ENCODE measurements around the gene EIF5AL1. TPM values are rescaled to one million over a fixed set of nuclear protein-coding genes. Genes with fewer than 3 reads are reported as not detected.
"Not testable (repeated sequence)": the region's sequence is repeated elsewhere in the genome, so short reads cannot be mapped to it uniquely, and the experiment has no call there.

The EIF5AL1 gene
- total RNA-seq, 4 donors from 2014 or later: 0.53 TPM; not detected in 3

GRCh38 chr10:79533903-79534175, 21.5 kb downstream of the EIF5AL1 start:
- not testable (repeated sequence) for DNase-seq, H3K4me1 ChIP-seq, H3K9me3 ChIP-seq, H3K27ac ChIP-seq, H3K36me3 ChIP-seq, H3K27me3 ChIP-seq, H3K4me3 ChIP-seq

DNA sequence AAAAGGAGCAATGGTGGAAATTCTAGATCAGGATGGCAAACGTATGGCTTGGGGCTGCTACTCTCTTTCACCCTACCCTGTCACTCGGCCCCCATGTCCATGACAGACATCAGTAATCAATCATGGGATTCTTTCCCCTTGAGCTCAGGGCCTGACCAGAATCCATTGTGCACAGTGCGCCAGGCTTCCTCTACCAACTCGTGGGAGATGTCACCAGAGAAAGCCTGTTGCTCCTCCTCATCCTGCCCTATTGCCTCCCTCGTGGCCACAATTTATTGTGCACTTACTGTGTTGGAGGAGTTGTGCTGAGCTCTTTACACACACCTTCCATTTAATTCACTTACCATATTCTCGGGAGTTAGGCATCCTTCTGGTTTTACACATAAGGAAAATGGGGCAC, 26.0 kb downstream of the EIF5AL1 start:
- H3K36me3 ChIP-seq, H3K4me3 ChIP-seq, H3K4me1 ChIP-seq, H3K27ac ChIP-seq, H3K9me3 ChIP-seq, DNase-seq, H3K27me3 ChIP-seq: not testable (repeated sequence)

GRCh38 chr10:79540930-79541329, 28.6 kb downstream of the EIF5AL1 start:
- not testable (repeated sequence) for H3K36me3 ChIP-seq, H3K27me3 ChIP-seq, H3K4me1 ChIP-seq, DNase-seq, H3K9me3 ChIP-seq, H3K27ac ChIP-seq, H3K4me3 ChIP-seq

- no peak for TF ChIP-seq POLR2A (IDR thresholded peaks at IDR 0.05)
- TF ChIP-seq, protein P1, sequence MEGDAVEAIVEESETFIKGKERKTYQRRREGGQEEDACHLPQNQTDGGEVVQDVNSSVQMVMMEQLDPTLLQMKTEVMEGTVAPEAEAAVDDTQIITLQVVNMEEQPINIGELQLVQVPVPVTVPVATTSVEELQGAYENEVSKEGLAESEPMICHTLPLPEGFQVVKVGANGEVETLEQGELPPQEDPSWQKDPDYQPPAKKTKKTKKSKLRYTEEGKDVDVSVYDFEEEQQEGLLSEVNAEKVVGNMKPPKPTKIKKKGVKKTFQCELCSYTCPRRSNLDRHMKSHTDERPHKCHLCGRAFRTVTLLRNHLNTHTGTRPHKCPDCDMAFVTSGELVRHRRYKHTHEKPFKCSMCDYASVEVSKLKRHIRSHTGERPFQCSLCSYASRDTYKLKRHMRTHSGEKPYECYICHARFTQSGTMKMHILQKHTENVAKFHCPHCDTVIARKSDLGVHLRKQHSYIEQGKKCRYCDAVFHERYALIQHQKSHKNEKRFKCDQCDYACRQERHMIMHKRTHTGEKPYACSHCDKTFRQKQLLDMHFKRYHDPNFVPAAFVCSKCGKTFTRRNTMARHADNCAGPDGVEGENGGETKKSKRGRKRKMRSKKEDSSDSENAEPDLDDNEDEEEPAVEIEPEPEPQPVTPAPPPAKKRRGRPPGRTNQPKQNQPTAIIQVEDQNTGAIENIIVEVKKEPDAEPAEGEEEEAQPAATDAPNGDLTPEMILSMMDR (IDR thresholded peaks at IDR 0.05): no peak
- Histone ChIP-seq H3K9me3 (no peaks in the 10 kb centered on the region), H3K4me1 (no peaks in the 10 kb centered on the region), H3K36me3 (no peaks in the 10 kb centered on the region), H3K4me3 (no peak overlapping the region), H3K27me3 (no peaks in the 10 kb centered on the region), H3K27ac (no peak overlapping the region)
- no peak for DNase-seq
Measured at GRCh38 chr10:79542626-79543025, 30.3 kb downstream of the EIF5AL1 start.

DNA sequence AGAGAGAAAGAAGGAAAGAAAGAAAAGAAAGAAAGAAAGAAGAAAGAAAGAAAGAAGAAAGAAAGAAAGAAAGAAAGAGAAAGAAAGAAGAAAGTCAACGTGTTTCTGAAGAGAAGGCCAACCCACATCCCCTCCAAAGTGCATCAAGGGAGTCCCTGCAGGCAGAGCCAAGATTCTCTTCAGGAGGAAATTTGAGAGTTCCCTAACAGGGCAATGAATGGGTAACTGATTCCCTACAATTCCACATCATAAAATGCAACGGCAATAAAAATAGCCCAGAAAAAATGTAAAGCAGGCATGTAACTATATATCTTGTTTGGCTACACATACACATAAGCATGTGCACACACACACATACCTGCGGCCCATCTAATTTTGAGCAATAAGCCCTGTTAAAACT, 32.1 kb downstream of the EIF5AL1 start:
- not testable (repeated sequence) for H3K9me3 ChIP-seq, H3K27ac ChIP-seq, H3K4me3 ChIP-seq, H3K4me1 ChIP-seq, DNase-seq, H3K36me3 ChIP-seq, H3K27me3 ChIP-seq

DNA sequence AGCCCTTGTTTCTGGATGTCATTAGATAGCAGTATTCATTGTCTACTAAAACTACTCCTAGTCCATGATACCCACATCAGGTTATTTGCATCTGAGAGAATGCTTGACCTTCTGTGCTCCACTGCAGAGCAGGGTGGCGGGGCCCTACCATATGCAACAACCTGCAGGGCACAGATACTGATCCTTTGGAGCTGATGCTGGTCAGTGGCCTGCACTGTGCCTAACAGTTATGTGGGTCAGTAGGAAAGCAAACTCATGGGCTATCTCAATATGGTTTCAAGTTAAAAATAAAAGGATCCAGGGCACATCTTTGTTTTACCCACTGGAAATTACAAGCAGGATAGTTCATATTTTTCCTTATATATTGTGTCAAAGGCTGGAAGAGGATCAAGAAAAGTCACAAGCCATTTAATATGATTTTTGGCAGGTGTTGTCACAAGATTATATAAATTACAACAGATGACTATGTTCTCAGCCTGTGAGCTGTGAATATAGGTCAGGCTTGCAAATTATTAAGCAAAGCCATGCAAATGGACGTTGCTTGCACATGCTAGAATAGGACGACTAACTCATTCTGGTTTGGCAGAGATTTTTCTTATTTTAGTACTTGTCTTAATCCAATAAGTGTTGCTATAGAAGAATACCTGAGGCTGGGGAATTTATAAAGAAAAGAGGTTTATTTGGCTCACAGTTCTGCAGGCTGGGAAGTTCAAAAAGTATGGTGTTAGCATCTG, 32.8 kb downstream of the EIF5AL1 start:
- H3K27ac ChIP-seq: not testable (repeated sequence)

DNA sequence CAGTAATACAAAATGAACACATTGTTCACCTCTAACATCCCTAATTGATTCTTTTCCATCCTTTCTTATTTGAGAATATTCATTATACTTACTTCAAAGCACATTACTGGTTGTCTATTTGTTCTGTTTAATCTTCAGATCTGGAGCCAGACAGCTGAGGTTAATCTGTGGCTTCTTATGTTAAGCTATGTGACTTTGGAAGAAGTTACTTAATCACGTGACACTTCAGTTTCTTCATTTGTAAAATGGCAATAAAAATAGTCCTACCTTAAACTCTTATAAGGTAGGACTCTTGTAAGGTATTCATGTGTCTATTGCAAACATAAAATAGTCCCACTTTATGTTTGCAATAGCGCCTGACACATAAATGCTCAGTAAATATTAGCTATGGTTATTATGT, 34.8 kb downstream of the EIF5AL1 start:
- H3K27ac ChIP-seq, H3K9me3 ChIP-seq, H3K4me1 ChIP-seq, H3K4me3 ChIP-seq, H3K36me3 ChIP-seq, H3K27me3 ChIP-seq, DNase-seq: not testable (repeated sequence)

More for the DNA sequence above, 32.8 kb downstream of the EIF5AL1 start:
- DNase-seq, H3K4me1 ChIP-seq, H3K9me3 ChIP-seq, H3K27me3 ChIP-seq, H3K36me3 ChIP-seq, H3K4me3 ChIP-seq: not testable (repeated sequence)

GRCh38 chr10:79547973-79548372, 35.6 kb downstream of the EIF5AL1 start:
- no peak for DNase-seq
- H3K4me1 ChIP-seq: no peaks in the 10 kb centered on the region
- H3K9me3 ChIP-seq: no peaks in the 10 kb centered on the region
- no peak overlapping the region for H3K27ac ChIP-seq
- TF ChIP-seq POLR2A (IDR thresholded peaks at IDR 0.05): no peak
- TF ChIP-seq, protein P1 (IDR thresholded peaks at IDR 0.05): no peak
- no peaks in the 10 kb centered on the region for H3K27me3 ChIP-seq
- H3K36me3 ChIP-seq: no peaks in the 10 kb centered on the region
- H3K4me3 ChIP-seq: no peak overlapping the region

GRCh38 chr10:79552143-79552542, 39.8 kb downstream of the EIF5AL1 start:
- no peaks in the 10 kb centered on the region for H3K9me3 ChIP-seq
- no peak overlapping the region for H3K27ac ChIP-seq
- TF ChIP-seq, protein P1 (IDR thresholded peaks at IDR 0.05): no peak
- TF ChIP-seq POLR2A (IDR thresholded peaks at IDR 0.05): no peak
- H3K27me3 ChIP-seq: no peaks in the 10 kb centered on the region
- H3K4me3 ChIP-seq: no peak overlapping the region
- H3K4me1 ChIP-seq: no peaks in the 10 kb centered on the region
- no peaks in the 10 kb centered on the region for H3K36me3 ChIP-seq
- DNase-seq: no peak
